HG02970 (cell line): Measurements from ENCODE around the gene APOC3.

Experiments
- ATAC-seq: cut with Tn5 transposase; IDR thresholded peaks from one replicate; pipeline ENCODE4 v1.9.1; 2021; ENCODE audit warnings: mild to moderate bottlenecking, moderate library complexity, moderate number of reproducible peaks; ENCODE audit not compliant: unreplicated experiment, low FRiP score

APOC3 gene

GRCh38 chr11:116829525-116830183 lies at the start of gene APOC3:
Gene APOC3, plus strand, starts transcription at chr11:116829907. Its CDS starts 676 bp downstream, at chr11:116830583.
- no peak for ATAC-seq

GRCh38 chr11:116782728-116783127 lies 47.0 kb upstream of the APOC3 start:
- ATAC-seq: no peak

- ATAC-seq: no peak
Measured at GRCh38 chr11:116786326-116786725, 43.4 kb upstream of the APOC3 start.

GRCh38 chr11:116786966-116787365 lies 42.7 kb upstream of the APOC3 start:
- ATAC-seq: no peak

GRCh38 chr11:116787436-116787785 lies 42.3 kb upstream of the APOC3 start:
- ATAC-seq: no peak

- ATAC-seq: peak; percentile 75
Measured at GRCh38 chr11:116787786-116788486, 41.8 kb upstream of the APOC3 start, which contains the start of gene ZPR1. Gene ZPR1, minus strand, starts transcription at chr11:116788023. Its CDS starts 33 bp downstream, at chr11:116787990.

GRCh38 chr11:116788534-116788933 lies 41.2 kb upstream of the APOC3 start:
- ATAC-seq: no peak

- ATAC-seq: no peak
Measured at GRCh38 chr11:116788975-116789374, 40.7 kb upstream of the APOC3 start.

GRCh38 chr11:116790167-116791001 lies 39.3 kb upstream of the APOC3 start:
- ATAC-seq: no peak

GRCh38 chr11:116791002-116791812 lies 38.5 kb upstream of the APOC3 start:
- no peak for ATAC-seq

- ATAC-seq: no peak
Measured at GRCh38 chr11:116791813-116792143, 37.9 kb upstream of the APOC3 start, which contains the start of gene APOA5. Gene APOA5, minus strand, starts transcription at chr11:116791879. Its CDS starts 19 bp downstream, at chr11:116791860.

- no peak for ATAC-seq
Measured at GRCh38 chr11:116792144-116792868, 37.4 kb upstream of the APOC3 start.

- no peak for ATAC-seq
Measured at GRCh38 chr11:116792869-116793771, 36.6 kb upstream of the APOC3 start.

- no peak for ATAC-seq
Measured at GRCh38 chr11:116793772-116794097, 36.0 kb upstream of the APOC3 start.

GRCh38 chr11:116794851-116795250 lies 34.9 kb upstream of the APOC3 start:
- ATAC-seq: no peak

GRCh38 chr11:116796548-116796947 lies 33.2 kb upstream of the APOC3 start:
- no peak for ATAC-seq

- no peak for ATAC-seq
Measured at GRCh38 chr11:116797816-116798215, 31.9 kb upstream of the APOC3 start.

GRCh38 chr11:116798368-116798767 lies 31.3 kb upstream of the APOC3 start:
- ATAC-seq: no peak

- ATAC-seq: no peak
Measured at GRCh38 chr11:116800610-116801009, 29.1 kb upstream of the APOC3 start.
